ENCODE measurements around the gene WDSUB1.

Gene WDSUB1

DNA sequence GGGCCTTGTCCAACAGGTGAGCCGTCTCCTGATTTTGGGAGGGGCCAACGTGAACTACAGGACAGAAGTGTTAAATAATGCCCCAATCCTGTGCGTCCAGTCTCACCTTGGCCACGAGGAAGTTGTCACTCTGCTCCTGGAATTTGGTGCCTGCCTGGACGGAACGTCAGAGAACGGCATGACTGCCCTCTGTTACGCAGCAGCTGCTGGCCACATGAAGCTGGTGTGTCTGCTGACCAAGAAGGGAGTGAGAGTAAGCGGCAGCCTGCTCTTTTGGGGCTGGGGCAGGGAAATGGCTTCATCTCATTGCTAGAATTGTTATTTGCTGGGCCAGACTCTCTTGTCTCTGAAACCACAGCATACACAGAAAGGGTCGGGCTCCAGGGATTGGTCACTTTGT is 92.3 kb downstream of the WDSUB1 start:
- DNase-seq, result no peak

DNA sequence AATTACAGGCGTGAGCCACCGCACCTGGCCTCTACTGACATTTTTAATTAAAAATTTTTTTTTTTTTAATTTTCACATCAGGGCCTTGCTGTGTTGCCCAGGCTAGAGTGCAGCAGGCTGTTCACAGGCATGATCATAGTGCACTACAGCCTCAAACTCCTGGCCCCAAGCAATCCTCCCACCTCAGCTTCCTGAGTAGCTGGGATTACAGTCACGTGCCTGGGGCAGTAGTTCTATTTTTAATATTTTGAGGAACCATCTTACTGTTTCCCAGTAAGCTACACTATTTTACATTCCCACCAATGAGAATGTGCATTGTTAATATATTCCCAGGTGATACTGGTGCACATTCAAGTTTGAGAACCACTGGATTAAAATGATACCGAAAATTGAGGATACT is 92.7 kb downstream of the WDSUB1 start:
- no peak for DNase-seq

DNA sequence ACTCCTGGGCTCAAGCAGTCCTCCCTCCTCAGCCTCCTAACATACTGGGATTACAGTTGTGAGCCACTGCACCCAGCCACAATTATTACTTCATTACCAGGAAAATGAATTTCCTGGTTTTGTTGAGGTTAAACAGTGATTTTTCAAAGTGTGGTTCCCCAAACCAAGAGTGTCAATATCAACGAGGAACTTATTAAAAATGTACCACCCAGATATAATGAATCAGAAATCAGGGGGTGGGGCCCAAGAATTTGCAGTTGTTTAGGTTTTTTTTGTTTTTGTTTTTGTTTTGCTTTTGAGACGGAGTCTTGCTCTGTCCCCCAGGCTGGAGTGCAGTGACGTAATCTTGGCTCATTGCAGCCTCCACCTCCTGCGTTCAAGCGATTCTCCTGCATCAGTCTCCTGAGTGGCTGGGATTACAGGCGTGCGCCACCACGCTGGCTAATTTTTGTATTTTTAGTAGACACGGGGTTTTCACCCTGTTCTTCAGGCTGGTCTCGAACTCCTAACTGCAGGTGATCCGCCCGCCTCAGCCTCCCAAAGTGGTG is 94.1 kb downstream of the WDSUB1 start:
- DNase-seq, result no peak

DNA sequence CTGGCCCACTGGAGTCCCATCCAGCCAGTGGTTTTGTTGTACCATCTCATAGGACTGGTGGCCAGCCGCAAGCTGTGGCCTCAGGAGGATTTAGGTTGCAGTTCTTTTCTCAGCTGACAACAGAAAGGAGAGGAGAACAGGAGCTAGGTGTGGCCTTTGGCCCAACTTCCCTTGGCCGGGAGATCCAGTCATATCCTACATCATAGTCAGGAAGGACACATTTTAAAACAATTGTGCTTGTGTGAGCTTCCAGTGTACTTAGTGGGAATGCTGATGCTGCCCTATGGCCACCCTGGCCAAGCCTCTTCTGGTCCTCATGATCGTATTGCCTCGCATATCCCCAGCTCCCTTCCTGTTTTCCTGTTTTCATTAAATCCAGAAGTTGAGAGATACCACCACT is 98.1 kb downstream of the WDSUB1 start:
- no peak for DNase-seq

DNA sequence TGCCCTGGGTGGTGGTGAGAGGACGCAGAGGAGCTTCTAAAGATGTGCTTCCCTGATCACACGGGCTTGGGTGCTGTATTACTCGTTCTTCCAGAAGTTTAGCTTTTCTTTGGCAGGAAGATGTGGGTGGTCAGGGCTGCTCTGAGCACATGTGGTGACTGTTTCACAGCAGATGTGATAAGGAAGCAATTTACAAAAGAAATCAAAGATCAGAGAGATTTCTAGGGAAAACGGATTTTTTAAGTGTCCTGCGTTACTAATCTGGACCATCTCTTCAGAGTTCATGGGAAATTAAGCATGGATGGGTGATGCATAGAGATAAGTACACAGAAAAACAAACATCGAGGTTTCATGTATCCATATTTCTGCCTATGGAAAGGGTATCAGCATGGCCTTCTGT is 99.4 kb downstream of the WDSUB1 start:
- no peak for DNase-seq

DNA sequence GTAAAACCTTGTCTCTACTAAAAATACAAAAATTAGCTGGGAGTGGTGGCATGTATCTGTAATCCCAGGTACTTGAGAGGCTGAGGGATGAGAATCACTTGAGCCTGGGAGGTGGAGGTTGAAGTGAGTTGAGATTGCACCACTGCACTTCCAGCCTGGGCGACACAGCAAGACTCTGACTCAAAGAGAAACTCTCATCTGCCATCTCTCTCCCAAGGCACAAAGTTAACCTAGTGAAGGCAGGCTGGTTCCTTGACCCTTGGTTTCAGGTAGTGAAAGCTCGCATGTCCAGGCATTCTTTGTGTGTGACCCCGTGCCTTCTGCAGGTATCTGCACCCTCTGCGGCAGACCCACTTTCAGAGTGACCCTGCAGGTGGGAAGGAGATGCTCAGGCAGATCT is 100.0 kb downstream of the WDSUB1 start:
- no peak for DNase-seq
